ENCODE measurements around the gene NCOA7.
"Not testable (repeated sequence)": the region's sequence is repeated elsewhere in the genome, so short reads cannot be mapped to it uniquely, and the experiment has no call there.

DNA sequence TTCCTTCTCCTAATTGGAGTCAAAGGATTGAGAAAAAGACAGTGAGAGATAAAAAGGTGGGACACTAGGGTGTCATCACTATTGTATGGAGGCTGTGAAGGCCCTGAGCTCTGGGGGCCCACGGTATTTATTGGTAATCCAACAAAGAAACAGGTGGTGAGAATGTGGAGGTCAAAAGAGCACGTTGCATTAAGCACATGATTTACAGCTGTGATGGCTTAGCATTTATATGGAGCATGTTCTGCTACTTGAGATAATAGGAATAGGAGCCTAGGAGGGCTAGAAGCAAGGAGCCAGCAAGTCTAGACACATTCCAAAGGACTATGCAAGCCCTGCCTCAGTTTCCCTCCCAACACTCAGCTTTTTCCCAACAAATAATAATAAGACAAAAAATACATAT, 121.7 kb downstream of the NCOA7 start:
- TF ChIP-seq, protein P1, sequence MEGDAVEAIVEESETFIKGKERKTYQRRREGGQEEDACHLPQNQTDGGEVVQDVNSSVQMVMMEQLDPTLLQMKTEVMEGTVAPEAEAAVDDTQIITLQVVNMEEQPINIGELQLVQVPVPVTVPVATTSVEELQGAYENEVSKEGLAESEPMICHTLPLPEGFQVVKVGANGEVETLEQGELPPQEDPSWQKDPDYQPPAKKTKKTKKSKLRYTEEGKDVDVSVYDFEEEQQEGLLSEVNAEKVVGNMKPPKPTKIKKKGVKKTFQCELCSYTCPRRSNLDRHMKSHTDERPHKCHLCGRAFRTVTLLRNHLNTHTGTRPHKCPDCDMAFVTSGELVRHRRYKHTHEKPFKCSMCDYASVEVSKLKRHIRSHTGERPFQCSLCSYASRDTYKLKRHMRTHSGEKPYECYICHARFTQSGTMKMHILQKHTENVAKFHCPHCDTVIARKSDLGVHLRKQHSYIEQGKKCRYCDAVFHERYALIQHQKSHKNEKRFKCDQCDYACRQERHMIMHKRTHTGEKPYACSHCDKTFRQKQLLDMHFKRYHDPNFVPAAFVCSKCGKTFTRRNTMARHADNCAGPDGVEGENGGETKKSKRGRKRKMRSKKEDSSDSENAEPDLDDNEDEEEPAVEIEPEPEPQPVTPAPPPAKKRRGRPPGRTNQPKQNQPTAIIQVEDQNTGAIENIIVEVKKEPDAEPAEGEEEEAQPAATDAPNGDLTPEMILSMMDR (IDR thresholded peaks at IDR 0.05; ENCODE audit: control extremely low read depth in 1 of 3, insufficient read depth in 1 of 3, low read depth in 1 of 3, low read length in 3 of 3), result not testable (repeated sequence)
- TF ChIP-seq, protein P2, sequence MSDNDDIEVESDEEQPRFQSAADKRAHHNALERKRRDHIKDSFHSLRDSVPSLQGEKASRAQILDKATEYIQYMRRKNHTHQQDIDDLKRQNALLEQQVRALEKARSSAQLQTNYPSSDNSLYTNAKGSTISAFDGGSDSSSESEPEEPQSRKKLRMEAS (IDR thresholded peaks at IDR 0.05), result not testable (repeated sequence)
- not testable (repeated sequence) for TF ChIP-seq TCF12 (IDR thresholded peaks at IDR 0.05; ENCODE audit: low read depth, low read length); POLR2A (IDR thresholded peaks at IDR 0.05; ENCODE audit: control extremely low read depth in 1 of 2, low read depth in 2 of 2, low read length in 2 of 2); ASH2L (IDR thresholded peaks at IDR 0.05; ENCODE audit: low read length); POLR2AphosphoS5 (IDR thresholded peaks at IDR 0.05; ENCODE audit: low read depth, low read length); RFX5 (IDR thresholded peaks at IDR 0.05; ENCODE audit: borderline replicate concordance, low read depth, low read length); SIN3A (conservative IDR thresholded peaks at IDR 0.05 in 1 of 2, IDR thresholded peaks at IDR 0.05 in 1 of 2; ENCODE audit: low read depth in 1 of 2, low read length in 2 of 2); TEAD4 (IDR thresholded peaks at IDR 0.05; ENCODE audit: low read depth, low read length); CBX5 (IDR thresholded peaks at IDR 0.05; ENCODE audit: low read depth, low read length); EZH2 (IDR thresholded peaks at IDR 0.05; ENCODE audit: low read depth, low read length, severe bottlenecking)
- TF ChIP-seq, protein P3, sequence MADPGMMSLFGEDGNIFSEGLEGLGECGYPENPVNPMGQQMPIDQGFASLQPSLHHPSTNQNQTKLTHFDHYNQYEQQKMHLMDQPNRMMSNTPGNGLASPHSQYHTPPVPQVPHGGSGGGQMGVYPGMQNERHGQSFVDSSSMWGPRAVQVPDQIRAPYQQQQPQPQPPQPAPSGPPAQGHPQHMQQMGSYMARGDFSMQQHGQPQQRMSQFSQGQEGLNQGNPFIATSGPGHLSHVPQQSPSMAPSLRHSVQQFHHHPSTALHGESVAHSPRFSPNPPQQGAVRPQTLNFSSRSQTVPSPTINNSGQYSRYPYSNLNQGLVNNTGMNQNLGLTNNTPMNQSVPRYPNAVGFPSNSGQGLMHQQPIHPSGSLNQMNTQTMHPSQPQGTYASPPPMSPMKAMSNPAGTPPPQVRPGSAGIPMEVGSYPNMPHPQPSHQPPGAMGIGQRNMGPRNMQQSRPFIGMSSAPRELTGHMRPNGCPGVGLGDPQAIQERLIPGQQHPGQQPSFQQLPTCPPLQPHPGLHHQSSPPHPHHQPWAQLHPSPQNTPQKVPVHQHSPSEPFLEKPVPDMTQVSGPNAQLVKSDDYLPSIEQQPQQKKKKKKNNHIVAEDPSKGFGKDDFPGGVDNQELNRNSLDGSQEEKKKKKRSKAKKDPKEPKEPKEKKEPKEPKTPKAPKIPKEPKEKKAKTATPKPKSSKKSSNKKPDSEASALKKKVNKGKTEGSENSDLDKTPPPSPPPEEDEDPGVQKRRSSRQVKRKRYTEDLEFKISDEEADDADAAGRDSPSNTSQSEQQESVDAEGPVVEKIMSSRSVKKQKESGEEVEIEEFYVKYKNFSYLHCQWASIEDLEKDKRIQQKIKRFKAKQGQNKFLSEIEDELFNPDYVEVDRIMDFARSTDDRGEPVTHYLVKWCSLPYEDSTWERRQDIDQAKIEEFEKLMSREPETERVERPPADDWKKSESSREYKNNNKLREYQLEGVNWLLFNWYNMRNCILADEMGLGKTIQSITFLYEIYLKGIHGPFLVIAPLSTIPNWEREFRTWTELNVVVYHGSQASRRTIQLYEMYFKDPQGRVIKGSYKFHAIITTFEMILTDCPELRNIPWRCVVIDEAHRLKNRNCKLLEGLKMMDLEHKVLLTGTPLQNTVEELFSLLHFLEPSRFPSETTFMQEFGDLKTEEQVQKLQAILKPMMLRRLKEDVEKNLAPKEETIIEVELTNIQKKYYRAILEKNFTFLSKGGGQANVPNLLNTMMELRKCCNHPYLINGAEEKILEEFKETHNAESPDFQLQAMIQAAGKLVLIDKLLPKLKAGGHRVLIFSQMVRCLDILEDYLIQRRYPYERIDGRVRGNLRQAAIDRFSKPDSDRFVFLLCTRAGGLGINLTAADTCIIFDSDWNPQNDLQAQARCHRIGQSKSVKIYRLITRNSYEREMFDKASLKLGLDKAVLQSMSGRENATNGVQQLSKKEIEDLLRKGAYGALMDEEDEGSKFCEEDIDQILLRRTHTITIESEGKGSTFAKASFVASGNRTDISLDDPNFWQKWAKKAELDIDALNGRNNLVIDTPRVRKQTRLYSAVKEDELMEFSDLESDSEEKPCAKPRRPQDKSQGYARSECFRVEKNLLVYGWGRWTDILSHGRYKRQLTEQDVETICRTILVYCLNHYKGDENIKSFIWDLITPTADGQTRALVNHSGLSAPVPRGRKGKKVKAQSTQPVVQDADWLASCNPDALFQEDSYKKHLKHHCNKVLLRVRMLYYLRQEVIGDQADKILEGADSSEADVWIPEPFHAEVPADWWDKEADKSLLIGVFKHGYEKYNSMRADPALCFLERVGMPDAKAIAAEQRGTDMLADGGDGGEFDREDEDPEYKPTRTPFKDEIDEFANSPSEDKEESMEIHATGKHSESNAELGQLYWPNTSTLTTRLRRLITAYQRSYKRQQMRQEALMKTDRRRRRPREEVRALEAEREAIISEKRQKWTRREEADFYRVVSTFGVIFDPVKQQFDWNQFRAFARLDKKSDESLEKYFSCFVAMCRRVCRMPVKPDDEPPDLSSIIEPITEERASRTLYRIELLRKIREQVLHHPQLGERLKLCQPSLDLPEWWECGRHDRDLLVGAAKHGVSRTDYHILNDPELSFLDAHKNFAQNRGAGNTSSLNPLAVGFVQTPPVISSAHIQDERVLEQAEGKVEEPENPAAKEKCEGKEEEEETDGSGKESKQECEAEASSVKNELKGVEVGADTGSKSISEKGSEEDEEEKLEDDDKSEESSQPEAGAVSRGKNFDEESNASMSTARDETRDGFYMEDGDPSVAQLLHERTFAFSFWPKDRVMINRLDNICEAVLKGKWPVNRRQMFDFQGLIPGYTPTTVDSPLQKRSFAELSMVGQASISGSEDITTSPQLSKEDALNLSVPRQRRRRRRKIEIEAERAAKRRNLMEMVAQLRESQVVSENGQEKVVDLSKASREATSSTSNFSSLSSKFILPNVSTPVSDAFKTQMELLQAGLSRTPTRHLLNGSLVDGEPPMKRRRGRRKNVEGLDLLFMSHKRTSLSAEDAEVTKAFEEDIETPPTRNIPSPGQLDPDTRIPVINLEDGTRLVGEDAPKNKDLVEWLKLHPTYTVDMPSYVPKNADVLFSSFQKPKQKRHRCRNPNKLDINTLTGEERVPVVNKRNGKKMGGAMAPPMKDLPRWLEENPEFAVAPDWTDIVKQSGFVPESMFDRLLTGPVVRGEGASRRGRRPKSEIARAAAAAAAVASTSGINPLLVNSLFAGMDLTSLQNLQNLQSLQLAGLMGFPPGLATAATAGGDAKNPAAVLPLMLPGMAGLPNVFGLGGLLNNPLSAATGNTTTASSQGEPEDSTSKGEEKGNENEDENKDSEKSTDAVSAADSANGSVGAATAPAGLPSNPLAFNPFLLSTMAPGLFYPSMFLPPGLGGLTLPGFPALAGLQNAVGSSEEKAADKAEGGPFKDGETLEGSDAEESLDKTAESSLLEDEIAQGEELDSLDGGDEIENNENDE (IDR thresholded peaks at IDR 0.05; ENCODE audit: insufficient replicate concordance, low read length), result not testable (repeated sequence)
- TF ChIP-seq, protein P4, sequence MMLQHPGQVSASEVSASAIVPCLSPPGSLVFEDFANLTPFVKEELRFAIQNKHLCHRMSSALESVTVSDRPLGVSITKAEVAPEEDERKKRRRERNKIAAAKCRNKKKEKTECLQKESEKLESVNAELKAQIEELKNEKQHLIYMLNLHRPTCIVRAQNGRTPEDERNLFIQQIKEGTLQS (IDR thresholded peaks at IDR 0.05; ENCODE audit: insufficient read depth, low read depth, low read length), result not testable (repeated sequence)
